AG08395 (cell line): ENCODE results near the gene MERTK.
"Not testable (repeated sequence)": the region's sequence is repeated elsewhere in the genome, so short reads cannot be mapped to it uniquely, and the experiment has no call there.

ENCODE experiments used
- DNase-seq: peaks from one replicate; pipeline ENCODE4 v3.0.0; 2012; ENCODE audit warnings: mixed read lengths, low spot score

MERTK gene

DNA sequence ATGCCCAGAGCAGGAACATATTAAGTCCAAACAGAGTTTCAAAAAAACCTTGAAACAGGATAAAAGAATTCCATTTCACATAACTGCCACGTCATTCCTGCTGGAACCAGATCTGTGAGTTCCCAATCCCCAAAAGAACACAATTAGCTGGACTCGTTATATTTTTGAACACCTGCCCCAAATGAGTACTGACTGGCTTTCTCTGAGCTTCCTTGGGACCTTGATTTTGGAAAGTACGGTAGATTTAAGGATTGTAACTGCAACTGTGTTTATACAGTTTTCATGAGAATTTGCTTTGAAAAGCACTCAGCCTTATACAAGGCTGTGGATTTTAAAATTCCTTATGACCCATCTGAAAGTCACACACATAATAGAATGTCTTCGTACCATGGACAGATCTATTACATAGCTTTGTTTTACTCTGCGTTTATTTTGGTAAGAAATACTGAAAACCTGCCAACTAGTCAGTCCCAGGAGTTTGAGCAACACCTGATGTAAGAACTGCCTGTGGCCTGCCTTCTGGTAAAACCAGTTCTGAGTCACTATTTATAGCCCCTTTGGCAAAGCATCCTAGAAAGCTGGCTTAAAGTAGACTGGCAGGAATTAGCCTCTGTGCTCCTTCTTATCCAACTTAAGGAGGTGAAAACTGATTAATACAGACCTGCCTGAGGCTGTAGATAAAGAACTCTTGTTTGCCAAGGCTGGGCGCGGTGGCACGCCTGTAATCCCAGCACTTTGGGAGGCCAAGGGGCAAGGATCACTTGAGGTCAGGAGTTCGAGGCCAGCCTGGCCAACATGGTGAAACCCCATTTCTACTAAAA is 48.1 kb downstream of the MERTK start:
- DNase-seq: peak; percentile 56

DNA sequence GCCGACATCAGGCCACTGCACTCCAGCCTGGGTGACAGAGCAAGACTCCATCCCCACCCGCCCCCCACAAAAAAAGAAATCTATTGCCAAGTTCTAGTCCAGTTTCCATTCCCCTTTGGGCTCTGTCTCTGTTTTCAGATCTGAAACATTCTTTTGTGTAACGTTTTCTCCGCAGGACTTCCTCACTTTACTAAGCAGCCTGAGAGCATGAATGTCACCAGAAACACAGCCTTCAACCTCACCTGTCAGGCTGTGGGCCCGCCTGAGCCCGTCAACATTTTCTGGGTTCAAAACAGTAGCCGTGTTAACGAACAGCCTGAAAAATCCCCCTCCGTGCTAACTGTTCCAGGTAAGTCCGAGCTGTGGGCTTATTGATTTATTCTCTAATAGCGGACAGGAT is 48.8 kb downstream of the MERTK start:
- DNase-seq: no peak

- DNase-seq: no peak
These were observed 50.4 kb downstream of the MERTK start for GRCh38 chr2:111948832-111949231.

DNA sequence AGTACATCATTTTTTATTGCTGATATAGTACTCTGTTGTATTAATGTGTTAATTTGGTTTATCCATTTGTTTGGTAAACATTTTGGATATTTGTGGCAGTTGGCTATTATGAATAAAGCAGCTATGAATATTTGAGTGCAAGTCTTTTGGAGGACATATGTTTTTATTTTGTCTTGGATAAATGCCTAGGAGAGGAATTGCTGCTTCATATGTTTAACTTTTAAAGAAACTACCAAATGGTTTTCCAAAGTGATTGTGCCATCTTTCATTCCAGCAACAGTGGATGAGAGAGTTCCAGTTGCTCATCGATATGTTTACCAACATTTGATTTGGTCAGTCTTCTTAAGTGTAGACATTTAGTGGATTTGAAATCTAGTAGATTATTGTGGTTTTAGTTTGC is 51.8 kb downstream of the MERTK start:
- no peak for DNase-seq

- DNase-seq: no peak
These were observed 53.1 kb downstream of the MERTK start for GRCh38 chr2:111951486-111951885.

GRCh38 chr2:111952871-111953452 is 54.6 kb downstream of the MERTK start:
- no peak for DNase-seq

DNA sequence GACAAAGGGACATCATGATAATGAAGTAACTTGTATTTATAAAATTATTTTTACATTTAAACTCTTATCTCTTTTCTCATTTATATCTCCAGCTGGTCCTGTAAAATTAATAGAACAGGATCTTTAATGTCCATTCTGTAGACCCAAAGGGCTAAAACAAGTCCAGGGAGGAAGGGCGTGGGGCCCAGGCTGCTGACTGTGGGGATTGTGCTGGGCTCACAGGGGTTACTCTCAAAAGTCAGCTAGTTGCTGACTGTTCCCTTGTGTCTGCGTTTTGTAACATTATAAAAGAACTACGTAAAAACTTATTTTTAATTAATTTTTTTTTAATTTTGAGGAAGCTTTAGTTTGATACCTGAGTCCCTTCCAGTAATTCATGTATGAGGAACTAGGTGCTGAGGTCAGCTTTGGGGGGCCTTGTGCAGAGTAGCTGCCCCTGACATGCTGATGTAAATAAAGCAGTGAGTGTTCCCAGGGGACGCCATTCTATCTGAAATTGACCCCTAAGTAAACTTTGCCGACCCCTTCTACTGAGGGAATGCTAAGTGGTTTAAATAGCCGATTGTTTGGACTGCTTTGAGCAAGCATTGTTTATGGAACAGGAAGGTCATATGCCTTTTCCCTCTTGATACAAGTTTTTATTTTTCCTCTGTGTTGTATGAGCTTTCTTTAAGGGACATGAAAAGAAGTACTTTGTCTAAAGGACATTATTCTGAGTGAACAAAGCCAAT is 56.4 kb downstream of the MERTK start:
- DNase-seq: no peak

DNA sequence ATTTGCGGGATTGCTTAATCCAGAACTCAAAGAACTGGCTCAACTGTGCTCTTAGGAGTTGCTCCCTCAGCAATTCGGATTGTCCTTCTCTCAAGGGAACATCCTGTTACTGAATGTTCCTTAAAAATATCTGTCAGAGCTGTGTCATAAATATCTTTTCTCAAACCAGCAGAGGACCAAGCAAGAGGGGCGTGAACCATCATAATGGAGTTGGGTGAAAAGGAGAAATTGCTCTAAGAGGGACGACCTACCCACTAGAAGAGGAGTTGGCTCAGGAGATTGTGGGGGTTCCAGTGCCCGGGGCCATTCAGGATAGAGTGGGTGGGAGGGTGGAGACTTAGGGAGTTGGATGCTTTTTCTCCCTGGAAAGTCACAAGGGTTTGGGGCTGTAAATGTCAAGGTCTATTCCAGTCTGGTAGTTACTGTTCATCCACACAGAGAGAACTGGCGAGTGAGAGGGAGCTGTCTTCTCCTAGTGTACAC is 59.5 kb downstream of the MERTK start:
- no peak for DNase-seq

- DNase-seq: no peak
These were observed 60.5 kb downstream of the MERTK start for GRCh38 chr2:111958901-111959300.

- no peak for DNase-seq
These were observed 63.3 kb downstream of the MERTK start for GRCh38 chr2:111961663-111962062.

- DNase-seq: not testable (repeated sequence)
These were observed 64.7 kb downstream of the MERTK start for GRCh38 chr2:111963086-111963485.

DNA sequence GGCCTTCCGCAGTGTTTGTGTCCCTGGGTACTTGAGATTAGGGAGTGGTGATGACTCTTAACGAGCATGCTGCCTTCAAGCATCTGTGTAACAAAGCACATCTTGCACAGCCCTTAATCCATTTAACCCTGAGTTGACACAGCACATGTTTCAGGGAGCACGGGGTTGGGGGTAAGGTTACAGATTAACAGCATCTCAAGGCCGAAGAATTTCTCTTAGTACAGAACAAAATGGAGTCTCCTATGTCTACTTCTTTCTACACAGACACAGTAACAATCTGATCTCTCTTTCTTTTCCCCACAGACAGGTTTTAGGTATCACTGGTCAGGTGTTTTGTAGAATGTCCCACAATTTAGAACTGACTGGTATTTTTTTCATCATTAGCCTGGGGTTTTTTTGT is 65.1 kb downstream of the MERTK start:
- DNase-seq: not testable (repeated sequence)

DNA sequence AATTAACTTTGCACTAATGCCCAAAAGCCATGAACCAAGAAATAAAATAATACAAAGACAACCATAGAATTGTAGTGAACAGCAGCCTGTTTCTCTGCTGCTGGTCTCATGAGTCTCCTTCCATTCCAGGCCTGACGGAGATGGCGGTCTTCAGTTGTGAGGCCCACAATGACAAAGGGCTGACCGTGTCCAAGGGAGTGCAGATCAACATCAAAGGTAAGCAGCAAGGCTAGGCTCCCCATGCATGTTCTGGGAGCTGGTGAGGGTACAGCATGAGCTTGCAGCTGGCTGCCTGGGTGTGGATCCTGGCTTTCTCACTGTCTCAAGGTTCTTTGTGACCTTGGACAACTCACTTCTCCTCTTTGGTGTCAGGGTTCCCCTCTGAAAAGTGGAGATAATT is 66.7 kb downstream of the MERTK start:
- DNase-seq: no peak

DNA sequence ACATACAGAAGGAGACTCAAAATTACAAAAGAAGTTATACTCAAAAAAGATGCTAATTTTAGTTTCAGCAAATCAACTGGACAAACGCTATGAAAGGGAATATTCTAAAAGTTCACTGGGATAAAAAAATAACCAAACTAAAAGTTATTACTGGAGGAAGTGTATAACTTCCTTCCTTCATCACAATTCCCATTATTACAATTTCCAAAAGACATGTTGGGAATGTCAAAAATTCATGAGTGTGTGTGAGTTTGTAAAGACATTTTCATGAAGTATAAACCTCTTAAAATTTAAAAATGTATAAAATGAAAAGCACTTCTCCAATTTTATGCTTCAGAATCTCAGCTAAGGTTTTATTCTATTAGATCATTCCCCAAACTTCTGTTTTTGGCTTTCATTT is 67.8 kb downstream of the MERTK start:
- no peak for DNase-seq

- DNase-seq: no peak
These were observed 68.6 kb downstream of the MERTK start for GRCh38 chr2:111967018-111967417.

DNA sequence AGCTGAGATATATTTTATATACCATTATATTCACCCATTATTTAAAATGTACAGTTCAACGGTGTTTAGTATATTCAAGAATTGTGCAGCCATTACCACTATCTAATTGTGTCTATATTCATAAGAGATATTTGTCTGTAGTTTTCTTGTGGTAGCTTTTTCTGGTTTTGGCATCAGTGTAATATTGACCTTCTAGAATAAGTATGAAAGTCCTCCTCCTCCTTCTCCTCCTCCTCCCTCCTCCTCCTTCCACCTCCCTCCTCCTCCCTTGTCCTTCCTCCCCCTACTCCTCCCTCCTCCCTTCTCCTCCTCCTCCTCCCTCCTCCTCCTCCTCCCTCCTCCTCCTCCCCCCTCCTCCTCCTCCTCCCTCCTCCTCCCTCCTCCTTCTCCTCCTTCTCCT is 72.0 kb downstream of the MERTK start:
- DNase-seq: no peak

DNA sequence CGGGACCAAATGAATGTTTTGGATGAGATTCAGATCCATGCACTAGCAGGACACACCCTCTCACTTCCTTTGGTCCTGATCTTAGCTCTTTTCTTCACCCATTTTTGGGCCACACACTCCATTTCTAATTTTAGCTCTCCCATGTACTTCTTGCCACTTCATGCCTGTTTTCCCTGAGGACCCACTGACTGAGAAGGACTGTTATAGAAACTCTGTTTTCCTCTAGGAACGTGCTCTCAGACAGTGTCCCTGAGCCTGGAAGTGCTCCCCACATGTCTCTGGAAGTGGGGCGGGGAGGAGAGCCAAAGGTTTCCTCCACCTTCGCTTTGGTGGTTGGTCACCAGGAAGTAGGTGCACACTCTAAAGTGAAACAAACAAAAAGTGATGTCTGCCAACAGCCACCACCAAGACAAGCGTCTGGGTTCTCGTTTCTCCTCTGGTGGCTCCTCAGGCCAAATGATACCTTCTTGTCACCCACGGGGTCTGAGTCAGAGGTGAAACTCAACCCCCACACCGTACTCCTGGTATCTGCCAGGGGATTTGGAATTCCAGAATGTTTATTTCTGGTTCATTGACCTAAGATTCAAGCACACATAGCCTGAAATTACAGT is 74.7 kb downstream of the MERTK start:
- no peak for DNase-seq

GRCh38 chr2:111973701-111974100 is 75.3 kb downstream of the MERTK start:
- no peak for DNase-seq

DNA sequence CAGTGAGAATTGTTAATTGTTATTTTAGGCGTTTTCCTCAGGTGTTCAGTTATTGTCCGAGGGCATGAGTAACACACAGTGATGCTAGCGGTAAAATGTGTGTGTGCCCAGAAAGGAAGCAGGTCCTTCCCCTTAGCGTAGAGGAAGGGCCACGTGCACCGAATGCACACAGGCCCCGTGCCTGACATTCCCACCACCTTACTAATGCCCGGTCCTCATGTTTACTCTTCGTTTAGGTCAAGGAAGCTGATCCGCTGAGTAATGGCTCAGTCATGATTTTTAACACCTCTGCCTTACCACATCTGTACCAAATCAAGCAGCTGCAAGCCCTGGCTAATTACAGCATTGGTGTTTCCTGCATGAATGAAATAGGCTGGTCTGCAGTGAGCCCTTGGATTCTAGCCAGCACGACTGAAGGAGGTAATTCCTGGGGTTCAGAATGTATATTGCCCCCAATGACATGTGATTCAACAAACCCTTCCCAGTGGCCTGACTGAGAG is 76.7 kb downstream of the MERTK start:
- DNase-seq: peak; percentile 24

DNA sequence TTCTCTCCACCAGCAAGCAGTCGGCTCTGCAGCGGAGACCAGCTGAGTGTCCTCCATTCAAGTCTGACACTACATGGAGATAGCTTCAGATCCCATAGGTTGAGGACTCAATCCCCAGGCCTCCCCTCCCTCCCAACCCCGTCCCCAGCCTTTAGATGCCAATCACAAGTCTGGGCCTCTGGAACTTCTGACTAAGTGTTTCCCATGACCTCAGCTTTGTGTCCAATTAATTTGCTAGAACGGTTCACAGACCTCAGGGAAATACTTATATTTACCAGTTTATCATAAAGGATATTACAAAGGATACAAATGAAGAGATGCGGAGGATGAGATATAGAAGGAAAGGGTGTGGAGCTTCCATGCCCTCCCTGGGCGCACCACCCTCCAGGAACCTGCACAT is 77.4 kb downstream of the MERTK start:
- no peak for DNase-seq

- no peak for DNase-seq
These were observed 78.8 kb downstream of the MERTK start for GRCh38 chr2:111977240-111977639.

GRCh38 chr2:111978452-111979170 is 80.2 kb downstream of the MERTK start:
- no peak for DNase-seq
